NCI-H526 (cell line): ENCODE results near the gene METTL25B.

Experiments
- DNase-seq, 2 experiments: peaks; one replicate each; lab custom pipeline; 2025; lab: John Stamatoyannopoulos, UW

The METTL25B gene

DNA sequence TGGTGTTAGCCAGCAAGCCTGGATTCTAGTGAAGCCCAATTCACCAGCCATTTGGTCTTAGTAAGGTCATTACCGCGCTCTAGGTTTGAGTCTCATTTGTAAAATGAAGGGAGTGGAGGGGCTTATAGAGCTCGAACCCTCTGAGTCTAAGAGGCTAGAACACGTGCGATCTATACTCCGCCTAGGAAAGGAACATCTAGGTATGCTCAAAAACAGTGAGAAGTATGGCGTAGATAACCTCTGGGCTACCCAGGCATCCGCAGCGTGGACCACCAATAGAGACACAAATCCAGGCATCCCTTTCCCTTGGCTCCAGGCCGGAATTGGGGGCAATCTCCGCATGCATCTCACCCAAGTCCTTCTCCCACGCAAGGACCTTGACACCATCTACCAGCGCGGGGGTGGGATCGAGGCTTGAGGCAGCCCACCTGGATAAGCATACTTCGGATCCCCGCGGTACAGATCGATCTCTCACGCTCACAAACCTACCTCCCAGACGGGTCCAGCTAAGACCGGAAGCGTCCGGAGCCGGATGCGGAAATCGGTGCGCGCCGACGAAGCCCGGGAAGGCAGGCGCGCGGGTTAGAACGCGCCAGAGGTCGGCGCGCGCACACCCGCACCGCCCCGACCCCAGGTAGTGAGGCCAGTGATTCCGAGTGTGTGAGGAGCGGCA is at the start of gene METTL25B:
Gene METTL25B (plus strand): TSS at position 544 of the 673 bp plus-strand sequence. CDS start 636 bp downstream, outside the sequence.
- DNase-seq, result peak; percentile 93 to 98

DNA sequence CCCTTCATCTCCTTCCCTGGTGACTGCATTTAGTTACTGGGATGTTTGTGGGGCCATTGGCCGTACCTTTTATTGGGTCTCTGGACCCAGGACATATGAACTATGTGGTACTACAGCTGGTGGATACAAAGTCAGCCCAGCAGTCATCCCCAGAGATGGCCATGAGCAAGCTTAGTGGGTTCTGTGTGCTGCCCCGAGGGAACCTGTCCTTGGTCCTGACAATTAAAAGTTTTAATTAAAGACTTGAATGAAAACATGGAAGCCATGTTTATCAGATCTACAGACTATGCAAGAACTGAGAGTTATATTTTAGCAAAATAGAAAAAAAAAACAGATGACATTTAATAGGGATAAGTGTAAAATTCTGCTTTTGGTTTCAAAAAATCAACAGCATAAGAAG is 48.2 kb upstream of the METTL25B start:
- DNase-seq, result no peak

DNA sequence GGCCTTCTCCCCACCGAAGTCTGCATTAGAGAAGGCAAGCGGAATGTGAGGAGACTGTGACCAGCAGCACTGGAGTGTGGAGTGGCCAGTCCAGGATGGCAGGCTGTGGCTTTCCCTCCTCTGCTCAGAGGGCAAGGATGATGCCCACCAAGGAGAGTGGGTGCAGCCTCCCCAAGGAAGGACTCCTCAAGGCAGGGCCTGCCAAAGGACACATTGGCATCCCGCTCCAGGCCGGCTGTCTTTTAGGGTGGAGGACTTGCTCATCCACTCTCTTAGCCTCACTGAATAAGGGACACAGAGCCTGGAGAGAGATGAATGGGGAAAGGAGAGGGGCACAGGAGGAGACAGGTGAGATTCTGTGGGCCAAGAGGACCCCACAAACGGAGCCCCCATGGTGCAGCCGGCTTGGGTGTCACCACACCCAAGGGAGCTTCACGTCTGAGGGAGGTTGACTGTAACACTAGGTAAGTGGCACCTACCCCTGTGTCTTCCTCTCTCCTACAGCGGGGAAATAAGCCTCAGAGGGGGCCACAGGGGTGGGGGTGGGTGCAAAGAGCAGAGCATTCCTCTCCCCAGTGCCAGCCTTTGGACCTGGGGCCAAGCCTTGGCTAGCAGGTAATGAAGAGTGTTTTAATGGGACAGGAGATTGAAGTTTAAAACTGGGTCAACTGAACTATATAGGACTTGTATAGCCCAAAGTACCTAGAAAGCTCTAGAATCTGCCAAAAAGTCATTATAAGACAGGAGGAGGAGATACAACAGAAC is 46.9 kb upstream of the METTL25B start:
- DNase-seq, result no peak

DNA sequence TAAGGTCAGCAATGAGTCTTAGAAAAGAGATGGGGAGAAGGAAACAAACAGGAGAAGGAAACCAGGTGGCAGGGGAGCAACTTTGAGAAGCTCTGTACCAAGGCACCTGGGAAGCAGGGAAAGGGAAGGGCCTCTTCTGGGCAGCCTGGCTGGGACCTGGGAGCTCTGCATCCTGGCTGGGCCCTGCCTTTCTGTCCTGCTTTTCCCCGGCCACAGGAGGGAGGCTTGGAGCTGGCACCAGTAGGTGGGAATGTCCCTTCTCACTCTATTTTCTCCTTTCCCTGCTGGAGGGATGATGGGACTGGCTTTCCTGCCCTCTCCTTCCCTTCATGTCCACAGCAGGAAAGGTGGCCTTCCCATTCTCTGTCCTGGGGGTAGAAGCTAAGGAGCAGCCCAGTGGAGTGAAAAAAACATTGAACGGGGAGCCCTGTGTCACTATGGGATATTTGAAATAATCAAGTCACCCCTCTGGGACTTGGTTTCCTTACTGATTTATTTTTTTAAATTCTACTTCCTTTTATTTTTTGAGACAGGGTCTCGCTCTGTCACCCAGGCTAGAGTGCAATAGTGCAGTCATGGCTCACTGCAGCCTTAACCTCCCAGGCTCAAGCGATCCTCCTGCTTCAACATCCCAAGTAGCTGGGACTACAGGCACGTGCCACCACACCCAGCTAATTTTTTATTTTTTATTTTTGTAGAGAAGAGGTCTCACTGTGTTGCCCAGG is 45.9 kb upstream of the METTL25B start:
- DNase-seq, result peak in 1 of 2 experiments; percentile 30

DNA sequence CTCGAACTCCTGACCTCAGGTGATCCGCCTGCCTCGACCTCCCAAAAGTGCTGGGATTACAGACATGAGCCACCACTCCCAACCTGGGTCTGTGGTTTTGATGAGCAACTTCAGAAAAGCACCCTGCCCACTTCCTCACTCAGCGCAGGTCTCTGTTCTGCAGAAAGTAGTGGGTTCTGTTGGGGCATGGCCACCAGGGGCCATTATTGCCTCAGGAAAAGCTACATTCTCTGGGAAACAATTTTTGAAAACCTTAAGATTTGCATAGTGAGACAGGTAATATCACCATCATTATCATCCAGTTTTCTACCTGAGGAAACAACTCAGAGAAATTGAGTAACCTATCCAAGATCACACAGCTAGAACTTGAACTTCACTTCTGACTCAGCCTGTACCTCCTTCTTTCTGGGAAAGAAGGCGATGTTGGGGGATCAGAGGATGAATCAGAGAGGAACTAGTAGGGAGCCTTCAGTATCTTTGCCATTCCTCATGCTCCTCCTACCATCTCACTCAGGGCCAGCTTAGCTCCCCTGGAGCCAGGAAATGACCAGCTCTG is 44.0 kb upstream of the METTL25B start:
- DNase-seq, result peak; percentile 27 to 68

DNA sequence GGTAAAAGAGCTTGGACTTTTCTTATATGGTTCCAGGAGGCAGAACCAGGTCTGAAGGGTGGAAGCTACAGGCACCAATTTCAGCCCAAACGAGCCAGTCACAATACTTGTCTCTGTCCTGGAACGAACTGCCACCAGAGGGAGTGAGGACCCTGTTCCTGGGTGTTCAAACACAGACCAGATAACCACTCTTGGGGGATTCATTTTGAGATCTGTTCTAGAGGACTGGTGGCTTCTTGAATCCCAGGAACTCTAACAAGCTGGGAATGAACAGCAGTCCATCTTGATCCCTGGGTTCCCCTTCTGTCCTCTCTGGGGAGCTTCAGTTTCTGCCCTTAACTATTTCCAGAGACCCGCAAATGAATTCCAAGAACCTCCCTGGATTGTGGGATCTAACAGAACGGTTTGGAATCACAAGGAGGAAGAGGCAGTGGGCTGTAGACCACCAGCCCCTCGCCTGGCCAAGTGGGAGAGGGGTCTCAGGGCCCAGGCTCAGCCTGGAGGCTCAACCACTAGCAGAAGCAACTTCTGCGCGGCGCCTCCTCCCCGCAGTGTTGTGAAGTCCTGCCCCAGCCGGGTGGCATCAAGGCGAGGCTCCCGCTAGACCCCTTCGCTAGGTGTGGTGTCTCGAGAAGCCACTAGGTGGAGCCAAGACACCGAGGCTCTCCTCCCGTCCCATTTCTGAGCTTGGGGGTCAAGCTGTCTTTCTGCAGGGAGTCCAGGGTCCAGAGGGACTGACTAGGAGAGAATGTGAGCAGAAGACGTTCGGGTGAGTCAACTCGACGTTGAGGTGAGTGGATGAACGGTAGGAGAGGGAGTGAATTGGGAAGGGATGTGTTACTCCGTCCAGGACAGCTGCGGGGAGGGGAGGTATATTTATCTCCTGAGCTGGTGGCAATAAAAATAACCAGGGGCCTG is 39.0 kb upstream of the METTL25B start:
- DNase-seq, result peak; percentile 88 to 98

DNA sequence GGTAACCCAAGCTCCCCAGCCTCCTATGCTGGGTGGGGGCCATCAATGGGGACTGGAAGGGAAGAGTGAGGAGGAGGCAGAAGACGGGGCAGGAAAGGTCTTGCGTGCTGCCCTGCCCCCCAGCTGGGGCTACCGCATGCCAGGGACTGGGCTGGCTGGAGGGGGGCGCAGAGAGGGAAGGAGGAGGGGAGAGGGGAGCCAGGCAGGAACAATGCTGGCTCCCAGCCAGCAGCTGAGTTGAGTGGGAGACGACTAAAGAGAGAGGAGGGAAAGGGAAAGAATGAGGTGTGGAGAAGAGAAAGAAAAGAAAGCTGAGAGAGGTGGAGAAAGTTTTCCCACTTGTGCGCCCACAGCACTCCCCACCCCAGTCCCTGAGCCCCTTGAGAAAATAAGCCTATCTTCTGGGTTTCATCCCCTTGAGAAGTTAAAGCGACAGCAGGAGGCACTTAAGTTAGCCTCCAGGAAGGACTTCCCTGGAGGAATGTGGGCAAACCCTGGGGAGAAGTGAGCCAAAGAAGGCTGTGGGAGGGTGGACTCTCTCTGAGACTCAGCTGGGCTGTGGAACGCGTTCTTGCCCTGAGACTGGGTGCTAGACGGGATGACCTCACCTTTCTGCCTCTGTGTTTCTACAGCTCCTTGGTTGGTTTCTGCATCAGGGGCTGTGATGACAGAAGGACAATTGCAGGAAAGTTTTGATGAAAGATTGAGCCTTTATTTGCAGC is 38.2 kb upstream of the METTL25B start:
- no peak for DNase-seq

DNA sequence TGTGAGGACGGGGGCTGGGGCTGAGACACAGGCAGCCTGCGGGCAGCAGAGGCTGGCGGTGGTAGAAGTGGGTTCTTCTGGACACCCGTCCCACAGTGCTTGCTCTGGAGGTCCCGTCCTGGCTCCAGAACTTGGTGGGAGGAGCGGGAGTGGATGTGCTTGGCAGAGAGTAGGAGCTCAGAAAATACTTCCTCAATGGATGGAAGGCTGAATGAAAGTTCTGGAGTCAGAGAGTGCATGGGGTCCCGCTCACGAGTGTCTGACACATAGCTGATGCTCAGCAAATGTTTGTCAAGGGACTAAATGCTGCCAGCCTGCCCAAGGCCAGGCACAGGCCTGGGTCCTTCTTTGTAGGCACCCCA is 37.6 kb upstream of the METTL25B start:
- no peak for DNase-seq

DNA sequence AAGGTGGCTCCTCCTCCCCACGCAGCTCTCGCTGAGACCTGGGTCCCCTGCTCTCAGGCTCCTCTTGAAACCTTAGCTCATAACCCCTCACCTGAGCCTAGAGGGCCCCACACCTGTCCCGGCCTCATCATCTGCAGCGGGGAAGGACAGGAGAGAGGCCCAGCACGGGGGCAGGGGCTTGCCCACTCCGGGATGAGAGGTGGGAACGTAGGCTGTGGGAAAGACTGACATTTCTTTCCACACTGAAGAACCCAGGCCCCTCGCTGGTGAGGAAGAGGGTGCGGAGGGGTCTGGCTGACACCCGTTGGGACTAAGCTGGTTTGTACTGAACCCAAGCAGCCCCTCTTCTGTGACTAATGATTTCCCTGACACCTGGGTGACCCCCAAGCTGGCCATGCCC is 37.1 kb upstream of the METTL25B start:
- DNase-seq, result no peak

DNA sequence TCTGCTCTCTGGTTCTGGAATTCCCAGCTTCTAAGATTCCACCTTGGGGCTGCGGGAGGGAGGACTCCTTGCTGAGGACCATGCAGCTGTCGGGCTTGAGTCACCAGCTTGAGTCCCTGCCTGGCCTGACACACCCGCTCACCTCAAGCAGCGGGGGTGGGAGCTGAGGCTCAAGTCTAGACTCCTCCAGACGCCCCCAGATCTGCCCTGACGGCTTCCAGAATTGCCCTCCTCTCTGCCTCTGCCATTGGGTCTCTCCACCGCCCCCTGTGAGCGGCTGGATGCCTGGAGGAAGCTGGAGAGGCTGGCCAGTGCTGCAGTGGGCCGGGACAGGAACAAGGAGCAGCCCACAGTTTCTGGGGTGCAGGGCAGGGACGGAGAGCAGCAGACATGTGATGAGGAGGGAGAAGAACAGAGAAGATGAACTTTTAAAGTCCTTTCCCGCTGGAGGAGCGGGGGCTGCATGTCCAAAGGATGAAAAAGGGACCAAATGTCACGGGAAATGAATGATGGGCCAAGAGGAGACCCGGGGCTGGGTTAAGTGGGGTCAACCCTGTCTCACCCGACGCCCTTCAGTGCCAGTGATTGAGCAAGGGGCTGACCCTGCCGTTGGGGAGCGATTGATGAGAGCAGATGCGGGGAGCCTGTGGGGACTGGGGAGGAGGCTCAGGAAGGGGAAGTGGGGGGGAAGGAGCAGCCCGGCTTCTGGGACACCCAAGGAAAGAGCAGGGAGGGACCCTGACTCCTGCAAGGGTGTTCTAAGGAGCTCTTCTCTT is 36.4 kb upstream of the METTL25B start:
- no peak for DNase-seq

DNA sequence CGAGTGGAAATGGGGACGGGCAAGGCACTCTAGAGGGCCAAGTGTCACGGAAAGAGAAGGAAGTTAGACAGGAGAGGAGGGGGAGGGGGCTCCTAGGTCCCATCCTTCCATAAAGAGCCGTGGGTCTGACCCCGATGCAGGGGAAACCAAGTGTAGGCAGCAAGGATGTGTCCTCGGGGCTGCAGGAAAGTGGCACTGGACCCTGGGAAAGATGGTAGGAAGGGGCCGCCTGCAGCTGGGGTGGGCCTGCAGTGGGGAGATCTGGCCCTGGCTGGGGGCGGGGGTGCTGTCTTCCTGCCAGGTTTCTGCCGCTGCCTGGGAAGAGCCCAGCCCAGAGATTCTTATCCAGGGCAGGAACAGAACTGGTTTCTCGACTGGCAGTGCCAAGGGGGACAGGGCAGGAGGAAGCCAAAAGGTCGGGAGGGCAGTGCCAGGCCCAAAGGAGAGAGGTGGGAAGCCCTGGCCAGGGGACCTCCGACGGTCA is 35.8 kb upstream of the METTL25B start:
- DNase-seq, result no peak

DNA sequence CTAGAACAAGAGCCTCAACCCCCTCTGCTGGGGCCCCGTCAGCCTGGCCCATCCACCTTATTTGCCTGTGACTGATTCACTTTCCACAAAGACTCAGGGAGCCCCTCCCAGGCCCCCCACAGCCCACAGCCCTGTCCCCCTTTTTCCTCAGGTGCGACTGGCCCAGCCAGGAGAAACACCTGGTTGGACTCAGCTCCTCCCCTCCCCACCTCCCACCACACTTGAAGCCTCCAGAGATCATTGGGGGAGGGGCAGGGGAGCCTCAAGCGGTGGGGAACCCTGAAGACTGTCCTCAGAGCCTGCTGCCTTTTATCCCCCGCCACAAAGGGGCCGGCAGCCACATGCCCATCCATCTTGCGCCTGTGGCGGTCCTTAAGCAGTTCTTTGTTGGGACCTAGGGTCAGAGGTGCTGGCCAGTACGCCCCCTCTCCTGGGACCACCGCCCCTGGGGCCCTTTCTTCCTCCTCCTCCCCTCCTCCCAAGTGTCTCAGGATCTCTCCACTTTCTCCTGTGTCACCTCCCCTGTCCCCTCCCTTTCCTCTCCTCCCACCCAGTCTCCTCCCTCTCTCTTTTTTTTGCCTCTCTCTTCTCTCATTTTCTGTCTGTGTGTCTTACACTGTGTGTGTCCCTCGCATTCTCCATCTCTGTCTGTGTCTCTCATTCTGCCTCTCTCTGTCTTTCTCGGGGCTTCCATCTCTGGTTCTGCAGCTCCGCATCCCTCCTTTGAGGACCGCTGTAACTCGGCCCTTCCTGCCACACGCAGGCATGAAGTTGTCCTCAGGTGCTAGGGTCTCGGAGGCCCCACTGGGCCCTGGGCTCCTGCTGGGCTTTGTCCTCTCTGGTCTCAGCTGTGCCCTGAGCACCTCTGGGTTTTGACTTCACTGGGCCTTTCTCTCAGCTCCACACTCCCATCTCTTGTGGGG is 35.1 kb upstream of the METTL25B start:
- peak; percentile 91 to 97 for DNase-seq

DNA sequence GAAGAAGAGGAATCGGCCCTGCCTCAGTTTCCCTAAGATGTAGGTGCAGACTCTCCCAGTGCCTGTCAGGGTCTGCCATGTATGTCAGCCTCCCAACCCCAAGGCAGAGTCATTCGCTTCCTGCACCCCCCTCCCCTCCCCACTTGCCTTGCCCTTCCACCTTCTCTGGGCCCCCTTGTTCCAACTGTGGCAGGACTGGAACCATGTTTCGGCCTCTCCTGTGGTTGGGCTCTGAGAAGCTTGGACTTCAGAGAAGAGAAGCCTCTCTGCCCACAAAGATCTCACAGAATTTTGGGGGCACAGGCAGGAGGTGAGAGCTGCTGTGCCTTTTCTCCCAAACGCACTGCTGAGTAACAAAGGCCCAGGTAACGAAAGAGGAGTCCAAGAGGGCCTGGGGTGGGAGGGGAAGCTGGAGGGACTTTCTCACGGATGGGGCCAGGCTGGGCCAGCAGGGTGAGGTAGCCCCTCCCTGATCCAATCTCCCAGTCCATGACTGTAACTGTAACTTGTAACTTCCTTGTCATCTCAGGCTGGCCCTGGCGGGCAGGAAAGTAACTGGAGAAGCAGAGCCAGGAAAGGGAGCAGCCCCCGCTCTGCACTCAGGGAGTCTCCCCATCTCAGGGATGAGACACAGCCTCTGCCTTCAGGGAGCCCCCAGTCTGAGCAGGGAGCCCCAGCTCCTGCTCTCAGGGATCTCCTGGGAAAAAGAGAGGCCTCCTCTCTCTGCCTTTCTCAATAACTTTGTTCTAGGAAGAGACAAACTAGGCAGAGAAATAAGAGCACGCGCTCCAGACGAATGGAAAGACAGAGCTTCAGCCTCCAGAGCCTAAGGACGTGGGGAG is 34.2 kb upstream of the METTL25B start:
- DNase-seq, result peak; percentile 35 to 56

DNA sequence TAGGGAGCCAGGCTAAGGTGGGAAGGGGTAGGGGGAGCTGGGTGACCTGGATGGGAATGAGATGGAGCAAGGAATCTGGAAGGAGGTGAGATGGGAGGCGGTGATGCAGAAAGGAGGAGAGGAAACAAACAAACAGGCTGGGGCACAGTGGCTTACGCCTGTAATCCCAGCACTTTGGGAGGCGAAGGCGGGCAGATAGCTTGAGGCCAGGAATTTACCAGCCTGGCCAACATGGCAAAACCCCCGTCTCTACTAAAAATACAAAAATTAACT is 33.6 kb upstream of the METTL25B start:
- DNase-seq, result no peak

DNA sequence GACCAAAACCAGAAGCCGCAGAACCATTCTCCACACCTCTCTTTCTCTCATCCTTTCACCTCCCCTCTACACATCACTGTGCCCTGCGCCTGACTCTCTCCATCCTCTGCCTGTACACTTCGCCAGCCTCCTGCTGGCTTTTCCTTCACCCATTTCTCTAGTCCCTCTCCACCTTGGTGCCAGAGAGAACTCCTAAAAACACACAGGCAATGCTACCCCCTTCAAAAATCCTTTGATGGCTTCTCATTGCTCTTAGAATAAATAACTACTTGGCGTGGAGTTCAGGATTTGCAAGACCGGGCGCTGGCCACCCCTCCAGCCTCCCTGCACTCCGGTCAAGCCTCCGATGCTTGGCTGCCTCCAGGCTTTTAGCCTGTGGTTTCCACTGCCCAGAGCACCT is 31.5 kb upstream of the METTL25B start:
- no peak for DNase-seq

DNA sequence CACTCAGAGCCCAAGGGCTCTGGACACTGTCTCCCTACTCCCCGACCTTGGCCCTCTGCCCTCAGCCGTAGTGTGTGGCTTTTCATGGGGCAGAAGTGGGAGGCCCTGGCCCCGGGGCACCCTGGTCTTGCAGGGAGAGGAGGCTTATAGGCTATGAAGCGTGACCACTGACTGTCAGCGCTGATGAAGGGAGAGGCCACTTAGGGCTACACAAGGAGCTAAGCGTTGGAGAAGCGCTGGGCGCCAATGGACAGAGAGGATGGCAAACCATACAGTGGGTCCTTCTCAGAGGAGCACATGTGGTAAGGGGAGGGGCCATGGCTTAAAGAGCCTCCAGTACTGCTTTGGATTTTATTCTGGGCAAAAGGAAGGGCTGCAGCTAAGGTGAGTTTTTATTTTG is 30.8 kb upstream of the METTL25B start:
- DNase-seq, result peak; percentile 41 to 65

DNA sequence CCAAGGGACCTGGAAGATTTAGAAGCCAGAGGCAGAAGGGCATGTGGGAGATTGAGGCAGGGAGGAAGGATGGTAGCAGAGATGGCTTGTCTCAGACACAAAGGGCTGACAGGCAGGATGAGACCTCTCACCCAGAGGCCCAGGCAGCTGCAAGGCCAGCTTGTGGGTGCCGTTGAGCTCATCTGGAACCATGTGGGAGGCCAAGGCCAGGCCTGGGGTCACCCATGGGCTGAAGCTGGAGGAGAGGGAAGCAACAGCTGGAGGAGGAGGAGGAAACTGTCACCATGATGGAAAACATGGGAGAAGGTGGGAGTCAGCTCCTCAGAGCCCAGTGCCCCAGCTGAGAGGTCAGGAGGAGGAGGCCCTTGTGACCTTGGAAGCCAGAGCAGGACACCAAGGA is 29.3 kb upstream of the METTL25B start:
- no peak for DNase-seq
